ENCODE measurements around the gene MTHFD2L. TPM values are rescaled to one million over a fixed set of nuclear protein-coding genes. Genes with fewer than 3 reads are reported as not detected.

Gene MTHFD2L
- total RNA-seq, 1 experiment from 2014 or later: 11.6 TPM

DNA sequence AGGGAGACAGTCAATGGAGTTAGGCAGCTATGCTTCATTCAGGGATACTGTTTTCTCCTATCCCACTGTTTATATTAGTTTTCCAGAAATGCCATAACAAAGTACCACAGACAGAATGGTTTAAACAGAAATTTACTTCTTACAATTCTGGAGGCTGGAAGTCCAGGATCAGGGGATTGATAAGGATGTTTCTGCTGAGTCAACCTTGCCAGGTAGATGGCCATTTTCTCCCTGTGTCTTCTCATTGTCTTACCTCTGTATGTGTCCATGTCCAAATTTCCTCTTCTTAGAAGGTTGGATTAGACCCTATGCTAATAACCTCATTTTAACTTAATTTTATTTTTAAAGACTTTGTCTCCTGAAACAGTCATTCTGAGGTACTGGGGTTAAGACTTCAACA lies 129.9 kb downstream of the MTHFD2L start:
- Mint-ChIP-seq H3K27me3 (ENCODE audit: low read depth) (no peaks in the 10 kb centered on the region), H3K4me1 (no peaks in the 10 kb centered on the region), H3K36me3 (ENCODE audit: insufficient read depth in 1 of 3, low read depth in 3 of 3) (no peaks in the 10 kb centered on the region), H3K9me3 (no peaks in the 10 kb centered on the region), H3K4me3 (no peak overlapping the region), H3K27ac (no peak overlapping the region)
- H3K9me3 ChIP-seq (ENCODE audit: control insufficient read depth, low read depth, low read length): no peaks in the 10 kb centered on the region
- H4K5ac ChIP-seq (ENCODE audit: insufficient read length, low read depth, low read length): no peak overlapping the region
- TF ChIP-seq, protein P1, sequence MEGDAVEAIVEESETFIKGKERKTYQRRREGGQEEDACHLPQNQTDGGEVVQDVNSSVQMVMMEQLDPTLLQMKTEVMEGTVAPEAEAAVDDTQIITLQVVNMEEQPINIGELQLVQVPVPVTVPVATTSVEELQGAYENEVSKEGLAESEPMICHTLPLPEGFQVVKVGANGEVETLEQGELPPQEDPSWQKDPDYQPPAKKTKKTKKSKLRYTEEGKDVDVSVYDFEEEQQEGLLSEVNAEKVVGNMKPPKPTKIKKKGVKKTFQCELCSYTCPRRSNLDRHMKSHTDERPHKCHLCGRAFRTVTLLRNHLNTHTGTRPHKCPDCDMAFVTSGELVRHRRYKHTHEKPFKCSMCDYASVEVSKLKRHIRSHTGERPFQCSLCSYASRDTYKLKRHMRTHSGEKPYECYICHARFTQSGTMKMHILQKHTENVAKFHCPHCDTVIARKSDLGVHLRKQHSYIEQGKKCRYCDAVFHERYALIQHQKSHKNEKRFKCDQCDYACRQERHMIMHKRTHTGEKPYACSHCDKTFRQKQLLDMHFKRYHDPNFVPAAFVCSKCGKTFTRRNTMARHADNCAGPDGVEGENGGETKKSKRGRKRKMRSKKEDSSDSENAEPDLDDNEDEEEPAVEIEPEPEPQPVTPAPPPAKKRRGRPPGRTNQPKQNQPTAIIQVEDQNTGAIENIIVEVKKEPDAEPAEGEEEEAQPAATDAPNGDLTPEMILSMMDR (conservative IDR thresholded peaks at IDR 0.05): no peak
- no peaks in the 10 kb centered on the region for H3K79me2 ChIP-seq (ENCODE audit: insufficient read depth, low read length)
- H3K4me2 ChIP-seq (ENCODE audit: insufficient read depth, insufficient read length, low read length): no peak overlapping the region
- H3K23me2 ChIP-seq (ENCODE audit: insufficient read length, low read depth, low read length, poor library complexity, severe bottlenecking): no peaks in the 10 kb centered on the region
- H2BK15ac ChIP-seq (ENCODE audit: low read depth, low read length): no peak overlapping the region
- no peak overlapping the region for H3K27ac ChIP-seq (ENCODE audit: insufficient read length, low read depth, low read length)
- H4K8ac ChIP-seq (replicated peaks; ENCODE audit: insufficient read length, low read depth, low read length): no peak overlapping the region
- no peak overlapping the region for H2BK120ac ChIP-seq (ENCODE audit: low read depth, low read length, poor library complexity, severe bottlenecking)
- H2AK5ac ChIP-seq (ENCODE audit: insufficient read length, low read length): no peak overlapping the region
- no peak overlapping the region for H3K14ac ChIP-seq (ENCODE audit: insufficient read depth, low read length)
- H3K23ac ChIP-seq (ENCODE audit: insufficient read length, low read depth, low read length): no peak overlapping the region
- DNase-seq: no peak
- H3K56ac ChIP-seq (ENCODE audit: insufficient read length, low read depth, low read length): no peak overlapping the region
- H3K79me1 ChIP-seq (ENCODE audit: insufficient read depth, low read depth, low read length, poor library complexity, severe bottlenecking): no peaks in the 10 kb centered on the region
- H3K4ac ChIP-seq (ENCODE audit: low read depth, low read length): no peak overlapping the region
- H2BK20ac ChIP-seq (ENCODE audit: low read depth, low read length, poor library complexity, severe bottlenecking): no peak overlapping the region
- no peak overlapping the region for H2AFZ ChIP-seq (ENCODE audit: low read length)
- no peaks in the 10 kb centered on the region for H4K20me1 ChIP-seq (ENCODE audit: control insufficient read depth, insufficient read depth, insufficient read length)
- H3K18ac ChIP-seq (ENCODE audit: insufficient read length, low read depth, low read length): no peak overlapping the region
- H3K9ac ChIP-seq (ENCODE audit: extremely low read depth, insufficient read length, low read length): no peak overlapping the region
- no peaks in the 10 kb centered on the region for H3K27me3 ChIP-seq (ENCODE audit: insufficient read depth, low read length)
- H4K91ac ChIP-seq (ENCODE audit: insufficient read length, low read depth, low read length): no peak overlapping the region
- no peak overlapping the region for H2BK12ac ChIP-seq (ENCODE audit: insufficient read length, low read depth, low read length)
- no peaks in the 10 kb centered on the region for H3K4me1 ChIP-seq (ENCODE audit: insufficient read depth, low read length)
- H2BK5ac ChIP-seq (ENCODE audit: insufficient read length, low read length): no peak overlapping the region
- no peak overlapping the region for H3T11ph ChIP-seq (ENCODE audit: low read length)

Measured in H9 (cell line).